Stimulated activated CD4-positive, alpha-beta T cell treated with anti-CD3 and anti-CD28 coated beads, Interleukin-12 subunit alpha, Interleukin-12 subunit beta, amount 100 ng/mL, for 48 hours (primary cell): Measurements from ENCODE around the gene GJA3.

Experiments used
- DNase-seq, 3 donors: peaks; one replicate each; pipeline ENCODE4 v3.0.0-alpha.2; 2020; ENCODE audit warnings: low read depth in 2 of 3, low spot score in 1 of 3

Gene GJA3

DNA sequence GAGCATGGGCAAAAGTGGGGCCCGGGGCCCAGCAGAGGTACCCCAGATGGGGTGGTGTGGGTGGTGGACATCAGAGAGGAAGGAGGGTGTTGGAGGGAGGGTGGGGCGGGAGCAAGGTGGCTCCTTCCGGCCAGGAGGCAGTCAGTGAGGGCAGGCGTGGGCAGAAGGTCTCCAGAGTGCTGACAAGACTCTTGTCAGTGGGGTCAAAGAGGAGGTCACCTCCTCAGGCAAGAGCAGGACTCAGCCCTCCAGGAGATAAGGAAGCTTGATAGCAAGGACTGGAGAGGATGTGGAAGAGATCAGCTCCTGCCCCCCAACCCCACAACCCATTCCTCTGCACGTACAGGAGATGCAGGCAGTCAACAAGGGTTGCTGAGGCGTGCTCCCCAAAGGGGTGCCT is 9.8 kb downstream of the GJA3 start:
- DNase-seq, result no peak

DNA sequence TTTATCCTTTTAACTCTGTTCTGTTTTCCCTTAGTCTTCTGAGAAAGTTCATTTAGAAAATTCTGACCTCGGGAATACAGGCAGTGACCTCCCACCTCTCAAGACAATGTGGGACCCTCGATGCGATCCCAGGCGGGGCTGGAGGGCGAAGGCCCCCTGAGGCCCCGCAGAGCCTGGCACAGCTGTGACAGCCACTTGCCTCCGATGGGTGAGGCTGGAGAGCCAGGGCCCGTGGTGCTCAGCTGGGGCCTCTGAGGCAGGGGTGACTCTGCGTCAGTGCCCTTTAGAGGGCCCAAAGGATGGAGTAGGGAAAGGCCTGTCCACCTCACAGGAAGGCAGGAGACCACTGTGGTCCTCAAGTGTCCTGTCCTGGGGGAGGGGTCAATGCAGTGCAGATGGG is 10.3 kb downstream of the GJA3 start:
- no peak for DNase-seq

DNA sequence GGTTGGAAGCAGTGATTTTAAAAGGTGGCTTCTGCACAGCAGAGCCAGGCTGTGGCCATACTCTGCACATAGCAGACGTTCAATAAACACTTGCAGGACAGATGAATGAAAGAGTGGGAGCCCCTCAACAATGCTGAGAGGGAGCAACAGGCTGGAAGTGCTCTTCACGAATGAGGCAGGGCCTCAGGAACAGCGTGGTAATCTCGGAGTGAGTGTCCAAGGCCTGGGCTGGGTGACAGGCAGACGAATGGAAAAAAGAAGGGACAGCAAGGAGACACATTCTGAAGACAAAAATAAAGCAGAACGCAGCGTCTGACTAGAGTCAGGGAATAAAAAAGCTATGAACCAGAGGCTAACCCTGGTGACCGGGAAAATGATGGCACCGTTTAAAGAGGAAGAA is 11.1 kb downstream of the GJA3 start:
- DNase-seq, result no peak

DNA sequence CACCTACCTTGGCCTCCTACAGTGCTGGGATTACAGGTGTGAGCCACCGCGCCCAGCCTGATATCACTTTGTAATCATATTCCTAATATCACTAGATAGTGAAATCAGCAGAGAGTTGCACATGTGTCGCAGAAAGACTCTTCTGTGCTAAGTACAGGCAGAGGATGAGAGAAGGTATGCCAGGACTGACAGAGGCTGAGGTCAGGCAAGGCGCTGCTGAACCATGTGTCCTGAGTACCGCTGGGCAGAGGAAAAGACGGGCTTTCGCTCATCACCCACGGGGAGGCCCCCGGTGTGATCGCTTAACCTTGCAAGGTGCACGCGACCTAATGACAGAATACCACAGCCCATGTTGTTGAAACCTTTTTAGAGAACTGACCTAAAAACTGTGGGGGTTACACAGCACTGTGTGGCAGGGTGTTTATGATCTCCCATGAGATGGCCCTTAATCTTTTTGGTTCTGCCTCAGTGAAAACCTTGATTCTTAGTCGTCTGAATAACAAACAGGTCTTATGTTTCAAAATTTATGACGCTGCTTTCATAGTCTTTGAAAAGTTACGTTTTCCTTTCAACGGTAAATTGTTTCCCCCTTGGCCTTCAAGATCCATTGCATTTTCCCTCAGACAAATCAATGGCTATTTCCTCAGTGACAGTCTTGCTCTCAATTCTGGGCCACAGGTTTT is 12.2 kb downstream of the GJA3 start:
- no peak for DNase-seq

DNA sequence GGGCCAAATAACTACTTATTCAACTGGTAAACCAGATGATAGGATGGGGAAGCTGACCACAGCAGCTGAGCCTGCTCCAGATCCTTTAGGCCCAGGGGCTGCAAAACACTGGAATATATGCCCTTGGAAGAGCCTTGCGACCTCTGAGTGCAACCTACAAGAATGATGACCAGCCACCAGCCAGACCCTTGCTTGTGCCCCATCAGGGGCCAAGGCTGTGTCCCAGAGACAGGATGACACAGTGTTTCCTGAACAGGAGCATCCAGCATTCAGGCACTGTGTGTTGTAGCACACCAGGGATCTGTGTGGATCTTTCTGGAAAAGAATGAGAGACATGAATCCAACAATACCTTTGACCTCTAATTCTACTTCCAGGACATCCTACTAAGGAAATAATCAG is 14.5 kb downstream of the GJA3 start:
- no peak for DNase-seq

DNA sequence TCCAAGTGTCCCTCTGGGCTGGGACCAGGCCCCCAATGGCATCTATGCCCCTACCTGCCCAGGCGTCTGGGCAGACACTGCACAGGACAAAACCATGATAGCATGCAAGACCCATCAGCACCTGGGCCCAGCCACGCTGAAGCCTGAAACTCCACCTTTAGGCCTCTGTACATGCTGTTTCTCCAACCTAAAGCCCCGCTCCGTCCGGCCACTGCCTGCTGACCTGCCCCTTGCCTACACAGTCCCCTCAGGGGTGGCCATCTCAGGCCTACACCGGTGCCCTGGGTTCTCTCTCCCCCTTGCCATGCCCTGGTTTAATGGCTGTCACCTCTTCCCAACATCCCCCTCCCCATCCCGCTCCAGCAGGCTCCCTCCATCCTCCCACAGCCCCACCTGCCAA is 15.3 kb downstream of the GJA3 start:
- DNase-seq, result no peak

DNA sequence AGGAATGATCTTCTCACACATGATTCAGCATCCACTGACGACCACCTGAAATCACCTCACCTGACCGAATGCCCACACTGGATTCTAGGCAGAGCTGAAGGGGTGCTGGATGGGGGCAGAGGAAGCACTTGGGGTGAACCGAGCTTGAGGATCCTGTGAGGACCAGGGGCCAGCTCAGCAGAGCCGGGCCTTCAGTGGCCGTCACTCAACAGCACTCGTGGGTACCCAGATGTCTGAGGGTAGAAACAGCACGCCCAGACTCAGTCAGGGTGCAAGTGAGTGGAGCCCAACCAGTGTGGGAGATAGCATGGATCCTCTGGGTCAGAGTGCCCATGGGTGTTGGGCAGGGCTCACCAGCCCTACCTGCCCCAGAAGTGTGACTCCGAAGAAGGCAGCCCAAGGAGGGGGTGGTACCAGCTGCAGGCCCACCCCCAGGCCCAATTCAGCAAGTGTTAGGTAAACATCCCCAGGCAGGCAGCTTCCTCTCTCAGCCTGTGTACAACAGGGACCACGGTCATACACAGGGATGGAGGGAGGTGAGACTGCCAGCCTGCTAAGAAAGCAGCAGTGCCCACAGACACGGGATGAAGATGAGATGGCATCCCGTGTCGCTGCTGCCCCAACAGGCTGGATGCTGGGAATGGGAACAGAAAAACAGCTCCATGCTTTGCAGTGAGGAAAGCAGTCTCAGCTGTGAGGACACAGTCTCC is 16.6 kb downstream of the GJA3 start:
- no peak for DNase-seq

DNA sequence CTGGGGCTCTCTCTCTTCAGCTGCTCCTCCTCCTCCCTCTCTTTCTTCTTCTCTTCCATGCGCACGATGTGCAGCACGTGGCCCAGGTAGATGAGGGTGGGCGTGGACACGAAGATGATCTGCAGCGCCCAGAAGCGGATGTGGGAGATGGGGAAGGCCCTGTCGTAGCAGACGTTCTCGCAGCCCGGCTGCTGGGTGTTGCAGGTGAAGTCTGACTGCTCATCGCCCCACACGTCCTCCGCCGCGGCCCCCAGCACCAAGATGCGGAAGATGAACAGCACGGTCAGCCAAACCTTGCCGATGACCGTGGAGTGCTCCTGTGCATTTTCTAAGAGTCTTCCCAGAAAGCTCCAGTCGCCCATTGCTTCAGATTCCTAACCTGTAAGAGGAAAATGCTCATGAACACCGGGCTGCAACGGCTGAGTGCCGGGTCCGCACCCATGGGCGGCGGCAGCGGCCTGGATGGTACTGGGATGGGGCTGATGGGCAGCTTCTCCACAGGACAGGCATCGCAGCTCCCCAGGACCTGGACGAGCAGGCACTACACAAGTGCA is 17.8 kb downstream of the GJA3 start:
- DNase-seq, result no peak

DNA sequence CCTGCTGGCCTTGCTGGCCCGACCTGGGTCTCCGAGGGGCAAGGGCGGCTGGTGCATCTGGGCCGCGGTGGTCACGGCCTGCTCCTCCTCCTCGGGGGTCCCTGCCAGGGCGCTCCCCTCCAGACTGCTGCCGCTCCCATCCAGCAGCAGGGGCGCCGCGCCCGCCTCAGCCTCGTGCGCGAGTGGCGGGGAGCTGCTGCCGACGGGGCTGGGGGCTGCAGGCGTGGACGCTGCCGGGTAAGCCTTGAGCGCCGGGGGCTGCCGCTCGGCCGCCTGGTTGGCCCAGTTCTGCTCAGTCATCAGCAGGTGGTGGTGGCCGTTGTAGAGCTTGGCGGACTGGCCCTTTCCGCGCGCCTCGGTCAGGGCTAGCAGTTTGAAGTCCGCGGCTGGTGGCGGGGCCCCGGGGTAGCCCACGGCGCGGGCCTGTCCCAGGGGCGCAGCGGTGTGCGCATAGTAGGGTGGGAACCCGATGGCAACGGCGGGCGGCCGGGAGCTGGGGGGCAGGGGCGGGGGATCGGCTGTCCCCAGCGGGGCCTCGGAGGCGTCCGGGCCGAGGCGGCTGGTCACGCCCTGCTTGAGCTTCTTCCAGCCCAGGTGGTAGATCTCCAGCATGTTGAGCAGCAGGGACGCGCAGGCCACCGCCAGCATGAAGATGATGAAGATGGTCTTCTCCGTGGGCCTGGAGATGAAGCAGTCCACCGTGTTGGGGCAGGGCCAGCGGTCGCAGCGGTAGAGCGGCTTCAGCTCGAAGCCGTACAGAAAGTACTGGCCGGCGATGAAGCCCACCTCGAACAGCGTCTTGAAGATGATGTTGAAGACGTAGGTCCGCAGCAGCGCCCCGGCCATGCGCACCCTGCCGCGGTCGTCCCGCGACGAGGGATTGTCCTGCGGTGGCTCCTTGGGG is 18.6 kb downstream of the GJA3 start:
- no peak for DNase-seq

DNA sequence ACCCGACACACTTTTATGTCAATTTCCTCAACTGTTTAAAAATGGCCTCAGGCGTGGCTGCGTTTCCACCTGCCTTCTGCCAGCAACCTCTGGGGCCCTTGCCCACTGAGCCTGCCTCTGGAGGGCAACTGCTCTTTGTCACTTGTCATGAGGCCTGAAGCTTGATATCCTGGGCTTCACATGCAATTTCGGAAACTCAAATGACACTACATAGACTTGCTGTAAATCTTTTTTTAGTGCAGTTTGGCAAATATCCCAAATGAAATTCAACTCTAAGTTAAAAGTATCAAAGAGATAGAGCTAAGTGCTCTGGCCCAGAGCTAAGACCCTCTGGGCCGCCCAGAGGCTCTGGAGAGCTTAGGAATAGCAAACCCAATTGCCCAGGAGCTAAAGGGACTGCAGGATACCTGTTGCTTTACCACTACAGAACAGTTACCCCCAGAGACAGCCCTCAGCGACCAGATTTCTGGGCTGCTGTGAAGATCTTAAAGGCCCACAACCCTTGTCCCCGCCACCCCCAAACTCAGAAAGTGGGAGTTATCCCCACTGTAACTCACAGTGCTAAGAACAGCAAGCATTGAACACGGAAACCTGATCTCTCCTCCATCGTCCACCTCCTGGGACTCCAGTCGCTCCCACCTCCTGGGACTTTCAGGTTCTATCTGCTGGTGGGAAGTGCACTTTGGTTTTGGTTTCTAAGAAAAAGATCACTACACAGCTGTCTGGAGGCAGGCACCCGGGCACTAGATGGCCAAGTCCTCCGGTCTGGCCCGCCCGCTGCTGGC is 19.4 kb downstream of the GJA3 start:
- DNase-seq, result no peak

DNA sequence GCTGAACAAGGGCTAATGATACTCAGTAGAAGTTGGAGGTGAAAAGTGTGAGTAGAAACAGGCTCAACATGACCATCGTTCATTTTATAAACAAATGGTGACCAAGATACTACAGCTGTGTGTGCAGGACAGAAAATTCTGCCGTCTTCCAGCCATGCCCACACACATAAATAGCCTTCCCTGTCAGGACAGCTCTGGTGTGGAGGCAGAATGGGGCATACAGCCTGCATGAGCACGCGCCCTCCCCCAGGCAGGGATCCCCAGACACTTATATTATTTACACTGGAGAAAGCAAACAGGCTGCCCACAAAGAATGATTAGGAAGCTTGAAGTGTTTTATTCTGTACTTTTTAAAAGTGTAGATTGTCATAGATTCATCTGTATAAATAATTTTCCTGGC is 20.4 kb downstream of the GJA3 start:
- no peak for DNase-seq

DNA sequence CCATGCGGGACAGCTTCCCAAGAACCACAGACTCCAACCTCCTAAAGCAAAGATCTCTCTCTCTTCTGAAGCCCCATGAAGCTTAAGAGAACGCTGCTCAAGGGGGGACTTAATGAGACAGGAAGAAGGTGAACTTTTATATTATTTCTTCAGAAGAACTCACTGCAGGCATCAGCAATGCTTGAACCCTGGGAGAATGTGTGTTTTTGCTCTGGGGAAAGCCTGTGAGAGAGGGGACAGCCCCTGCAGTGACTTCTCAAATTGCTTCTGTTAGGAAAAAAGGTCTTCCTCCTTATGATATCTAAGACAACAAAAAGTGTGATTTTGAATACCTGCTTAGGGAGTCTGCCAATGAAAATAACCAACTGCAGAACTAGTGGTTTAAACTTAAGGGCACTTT is 23.0 kb downstream of the GJA3 start:
- no peak for DNase-seq

DNA sequence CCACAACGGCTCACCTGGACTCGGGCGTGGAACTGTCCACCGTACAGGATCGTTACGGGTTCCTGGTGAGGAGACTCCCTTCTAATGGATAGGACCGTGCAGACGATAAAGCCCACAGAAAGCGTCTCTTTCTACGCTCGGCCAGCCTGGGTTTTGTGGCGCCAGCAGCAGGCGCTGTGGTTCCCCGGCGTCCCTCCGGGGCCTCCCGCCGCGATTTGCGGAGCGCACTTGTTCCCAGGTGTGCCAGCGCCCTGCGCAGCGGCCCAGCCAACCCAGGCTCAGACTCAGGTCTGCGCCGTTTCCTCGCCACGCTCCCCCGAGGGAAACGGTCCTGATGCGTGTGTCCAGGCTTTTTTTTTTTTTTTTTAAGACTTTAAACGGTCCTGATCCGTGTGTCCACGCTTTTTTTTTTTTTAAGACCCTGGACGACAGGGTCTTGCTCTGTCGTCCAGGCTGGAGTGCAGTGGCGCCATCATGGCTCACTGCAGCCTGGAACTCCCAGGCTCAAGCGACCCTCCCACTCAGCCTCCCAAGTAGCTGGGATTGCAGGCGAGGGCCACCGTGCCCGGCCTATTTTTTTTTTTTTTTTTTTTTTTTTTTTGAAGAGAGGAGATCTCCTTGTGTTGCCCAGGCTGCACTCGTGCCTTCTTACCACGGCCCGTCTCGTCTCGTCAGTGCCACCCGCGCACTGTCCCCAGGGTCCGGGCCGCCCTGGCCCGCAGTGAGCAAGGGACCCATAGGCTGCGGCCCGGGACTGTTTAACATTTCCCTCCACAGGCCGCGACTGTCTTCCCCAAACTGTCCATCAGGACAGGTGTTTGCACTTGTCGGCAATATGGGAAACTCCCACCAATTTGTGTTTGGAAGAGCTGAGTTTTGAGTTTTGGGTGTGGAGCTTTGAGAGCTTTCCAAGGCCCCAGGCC is 23.8 kb downstream of the GJA3 start:
- DNase-seq, result no peak

DNA sequence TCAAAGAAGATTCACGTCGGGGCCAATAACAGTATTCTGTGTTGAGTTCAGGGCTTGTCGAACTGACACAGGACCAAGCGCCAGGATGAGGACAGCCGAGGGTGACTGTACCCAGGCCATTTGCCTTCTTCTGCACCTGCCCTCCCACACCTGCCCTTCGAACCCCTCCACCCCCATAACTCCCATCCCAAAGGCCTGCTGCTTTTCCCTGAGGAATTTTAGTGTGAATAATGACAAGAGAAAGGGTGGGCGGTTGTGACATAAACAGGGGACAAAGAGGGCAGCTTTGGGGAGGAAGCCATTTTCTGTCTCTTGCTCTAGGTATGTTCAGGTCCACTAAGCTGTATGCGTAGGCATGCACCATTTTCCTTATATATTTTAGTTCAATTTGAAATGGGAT is 26.1 kb downstream of the GJA3 start:
- DNase-seq, result no peak

DNA sequence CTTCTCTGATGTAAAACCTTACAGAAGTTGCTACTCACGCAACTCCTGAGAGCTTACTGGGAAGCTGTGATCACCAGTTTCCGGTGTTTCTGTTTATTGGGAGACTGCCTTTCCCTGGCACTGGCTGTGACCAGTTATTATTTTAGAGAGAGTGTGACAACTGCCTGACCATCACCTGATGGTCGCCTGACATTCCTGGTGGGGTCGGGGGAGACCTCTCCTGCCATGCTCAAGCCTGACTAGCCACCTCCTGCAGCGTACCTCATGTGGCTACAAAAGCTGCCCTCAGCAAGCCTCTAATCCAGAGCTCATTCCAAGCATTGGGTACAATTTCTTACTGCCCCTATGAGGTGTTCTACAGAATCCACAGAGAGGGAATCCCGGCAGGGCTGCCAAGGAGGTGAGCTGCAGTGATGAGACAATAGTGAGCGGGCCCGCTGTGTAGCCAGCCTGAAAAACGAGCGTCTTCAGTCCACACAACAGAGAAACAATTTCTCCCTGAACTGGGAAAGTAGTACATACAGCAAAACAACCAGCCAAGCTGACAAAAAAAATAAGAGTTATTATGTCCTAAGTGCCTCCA is 28.7 kb downstream of the GJA3 start:
- no peak for DNase-seq

DNA sequence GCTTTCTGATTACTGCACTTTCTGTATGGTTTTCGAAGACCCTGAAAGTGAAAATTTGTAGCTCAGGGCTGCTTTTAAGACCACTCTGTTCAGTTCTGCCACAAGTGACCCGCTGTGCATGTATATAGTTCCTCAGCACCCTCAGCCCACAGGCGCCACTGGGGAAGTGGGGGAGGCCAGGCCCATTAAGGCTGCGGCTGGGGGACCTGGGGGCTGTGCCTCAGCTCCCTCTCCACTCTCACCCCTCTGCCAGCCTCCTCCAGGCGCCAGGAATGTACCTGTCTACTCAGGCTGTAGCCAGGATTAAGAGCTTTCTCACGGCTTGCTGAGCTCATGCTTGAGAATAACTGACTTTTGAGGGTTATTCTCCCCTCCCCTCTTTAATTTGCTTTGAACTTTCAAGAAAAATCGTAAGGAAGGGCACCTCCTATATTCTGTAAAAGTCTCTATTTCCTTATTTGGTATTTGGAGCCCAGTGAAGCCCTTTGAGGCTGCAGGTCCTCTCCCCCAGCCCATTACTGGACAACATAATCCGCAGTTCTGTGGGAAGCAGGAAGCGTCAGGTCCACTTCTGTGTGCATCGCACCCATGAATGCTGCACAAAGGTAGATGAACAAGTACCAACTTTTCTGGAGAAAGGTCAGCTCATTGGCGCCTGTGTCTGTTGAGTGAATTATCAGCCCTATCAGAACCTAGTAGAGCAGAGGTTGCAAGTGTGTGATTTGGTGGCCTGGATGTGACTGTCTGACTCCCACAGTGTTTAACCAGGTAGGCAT is 29.6 kb downstream of the GJA3 start:
- DNase-seq, result no peak

DNA sequence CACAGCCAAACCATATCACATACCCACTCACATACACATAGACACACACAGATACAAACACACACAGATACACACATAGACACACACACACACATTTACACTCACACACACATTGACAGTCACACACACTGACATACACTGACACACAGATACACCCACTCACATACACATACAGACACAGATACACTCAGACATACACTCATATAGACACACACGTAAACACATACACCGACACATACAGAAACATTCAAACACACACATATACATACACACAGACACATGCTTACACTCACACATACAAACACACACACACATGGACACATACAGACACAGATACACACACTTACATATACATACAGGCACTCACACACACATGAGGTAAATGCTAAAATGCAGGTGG is 30.2 kb downstream of the GJA3 start:
- DNase-seq, result no peak

DNA sequence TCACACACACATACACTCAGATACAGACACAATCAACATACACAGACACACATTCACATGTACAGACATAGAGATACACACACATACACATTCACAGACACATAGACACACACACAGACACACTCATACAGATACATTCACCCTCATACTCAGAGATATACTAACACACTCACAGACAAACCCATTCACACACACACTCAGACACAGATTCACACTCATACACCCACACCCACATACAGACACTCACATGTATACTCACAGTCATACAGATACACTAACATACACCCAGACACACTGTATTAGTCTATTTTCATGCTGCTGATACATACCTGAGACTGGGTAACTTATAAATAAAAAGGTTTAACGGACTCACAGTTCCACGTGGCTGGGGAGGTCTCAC is 30.8 kb downstream of the GJA3 start:
- no peak for DNase-seq

DNA sequence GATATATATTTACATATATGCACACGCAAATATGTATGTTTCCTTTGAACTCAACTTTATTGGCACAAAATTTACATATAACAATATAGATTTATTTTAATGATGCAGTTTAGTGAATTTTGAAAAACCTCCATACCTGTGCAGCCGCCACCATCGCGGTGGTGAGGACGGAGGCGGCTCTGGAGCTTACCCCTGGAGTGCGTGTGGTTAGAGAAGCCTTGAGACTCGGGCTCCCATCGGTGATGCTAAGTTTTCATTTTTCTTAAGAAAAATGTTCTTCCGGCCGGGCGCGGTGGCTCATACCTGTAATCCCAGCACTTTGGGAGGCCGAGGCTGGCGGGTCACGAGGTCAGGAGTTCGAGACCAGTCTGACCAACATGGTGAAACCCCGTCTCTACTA is 31.8 kb downstream of the GJA3 start:
- no peak for DNase-seq
